Chondrocyte (in vitro differentiated cells): ENCODE measurements around the gene ZBTB12. TPM values are rescaled to one million over a fixed set of nuclear protein-coding genes. Genes with fewer than 3 reads are reported as not detected.

Experiments used
- DNase-seq: peaks from one replicate; pipeline ENCODE4 v3.0.0; 2021; ENCODE audit warnings: mixed read lengths, low spot score
- H3K27ac Mint-ChIP-seq: one replicate; pipeline ENCODE4 v1.8.0; 2021; ENCODE audit warnings: mild to moderate bottlenecking, moderate library complexity, mixed read lengths; ENCODE audit not compliant: unreplicated experiment
- H3K27me3 Mint-ChIP-seq: 2 replicates; pipeline ENCODE4 v1.8.0; 2021; ENCODE audit warnings: low read depth, mixed read lengths
- H3K36me3 Mint-ChIP-seq: 2 replicates; pipeline ENCODE4 v1.8.0; 2021; ENCODE audit warnings: low read depth, mixed read lengths
- H3K4me1 Mint-ChIP-seq: 2 replicates; pipeline ENCODE4 v1.8.0; 2021; ENCODE audit warnings: low read depth, mild to moderate bottlenecking, mixed read lengths
- H3K4me3 Mint-ChIP-seq: one replicate; pipeline ENCODE4 v1.8.0; 2021; ENCODE audit warnings: mild to moderate bottlenecking, moderate library complexity, mixed read lengths; ENCODE audit not compliant: unreplicated experiment
- H3K9me3 Mint-ChIP-seq: 2 replicates; pipeline ENCODE4 v1.8.0; 2021; ENCODE audit warnings: low read depth, mixed read lengths
- total RNA-seq: library from RNA; stranded (reverse); gene quantifications from 3 replicates; pipeline ENCODE4 v1.2.1, GENCODE V29; 2021
- TF ChIP-seq, protein P1 (sequence below): fragments of 200-600 bp; sonication (generic); IDR thresholded peaks from 2 replicates; pipeline ENCODE4 v1.5.0; 2021; ENCODE audit warnings: antibody characterized with exemption, mild to moderate bottlenecking, moderate library complexity

Gene ZBTB12
- total RNA-seq, 1 donor from 2014 or later = 6.7 TPM

DNA sequence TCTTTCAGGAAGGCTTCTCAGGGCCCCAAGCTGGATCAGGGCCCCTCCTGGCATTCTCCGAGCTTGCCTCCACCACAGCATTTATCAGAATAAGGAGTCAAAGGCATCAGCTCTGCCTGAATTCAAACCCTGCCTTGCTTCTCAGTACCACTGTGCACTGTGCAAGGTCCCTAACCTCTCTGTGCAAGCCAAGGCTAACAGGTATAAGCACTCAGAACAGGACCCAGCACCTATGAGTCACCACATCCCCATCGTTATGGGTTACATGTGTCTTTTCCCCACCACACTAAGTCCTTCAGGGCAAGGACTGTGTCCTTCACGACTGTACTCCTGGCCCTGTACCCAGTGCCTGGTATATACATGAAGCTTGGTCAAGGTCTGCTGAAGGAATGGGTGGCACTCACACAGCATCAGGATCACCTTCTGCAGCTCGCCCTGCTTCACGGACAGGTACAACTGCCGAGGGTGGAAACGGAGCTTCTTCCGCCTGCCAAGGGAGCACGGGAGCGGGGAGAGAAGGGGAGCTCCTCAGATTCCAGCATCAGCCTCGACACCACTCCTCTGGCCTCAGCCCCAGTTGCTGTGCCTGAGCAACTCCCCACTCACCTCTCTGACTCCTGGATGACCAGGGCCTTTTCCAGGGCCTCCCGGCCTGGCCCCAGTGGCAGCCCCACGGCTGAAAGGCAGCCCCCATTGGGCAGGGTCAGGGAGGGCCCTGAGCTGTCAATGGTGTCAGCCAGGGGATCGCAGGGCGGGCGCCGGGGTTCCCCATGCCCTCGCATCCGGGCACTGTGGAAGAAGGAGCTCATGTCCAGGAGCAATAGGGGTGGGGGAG, 14.5 kb downstream of the ZBTB12 start:
- Mint-ChIP-seq H3K9me3 (no peaks in the 10 kb centered on the region), H3K4me3 (no peak overlapping the region), H3K27ac (no peak overlapping the region), H3K36me3 (peaks cover 27% of the 10 kb centered on the region), H3K4me1 (no peaks in the 10 kb centered on the region), H3K27me3 (no peaks in the 10 kb centered on the region)
- TF ChIP-seq, protein P1, sequence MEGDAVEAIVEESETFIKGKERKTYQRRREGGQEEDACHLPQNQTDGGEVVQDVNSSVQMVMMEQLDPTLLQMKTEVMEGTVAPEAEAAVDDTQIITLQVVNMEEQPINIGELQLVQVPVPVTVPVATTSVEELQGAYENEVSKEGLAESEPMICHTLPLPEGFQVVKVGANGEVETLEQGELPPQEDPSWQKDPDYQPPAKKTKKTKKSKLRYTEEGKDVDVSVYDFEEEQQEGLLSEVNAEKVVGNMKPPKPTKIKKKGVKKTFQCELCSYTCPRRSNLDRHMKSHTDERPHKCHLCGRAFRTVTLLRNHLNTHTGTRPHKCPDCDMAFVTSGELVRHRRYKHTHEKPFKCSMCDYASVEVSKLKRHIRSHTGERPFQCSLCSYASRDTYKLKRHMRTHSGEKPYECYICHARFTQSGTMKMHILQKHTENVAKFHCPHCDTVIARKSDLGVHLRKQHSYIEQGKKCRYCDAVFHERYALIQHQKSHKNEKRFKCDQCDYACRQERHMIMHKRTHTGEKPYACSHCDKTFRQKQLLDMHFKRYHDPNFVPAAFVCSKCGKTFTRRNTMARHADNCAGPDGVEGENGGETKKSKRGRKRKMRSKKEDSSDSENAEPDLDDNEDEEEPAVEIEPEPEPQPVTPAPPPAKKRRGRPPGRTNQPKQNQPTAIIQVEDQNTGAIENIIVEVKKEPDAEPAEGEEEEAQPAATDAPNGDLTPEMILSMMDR = no peak
- DNase-seq = no peak

DNA sequence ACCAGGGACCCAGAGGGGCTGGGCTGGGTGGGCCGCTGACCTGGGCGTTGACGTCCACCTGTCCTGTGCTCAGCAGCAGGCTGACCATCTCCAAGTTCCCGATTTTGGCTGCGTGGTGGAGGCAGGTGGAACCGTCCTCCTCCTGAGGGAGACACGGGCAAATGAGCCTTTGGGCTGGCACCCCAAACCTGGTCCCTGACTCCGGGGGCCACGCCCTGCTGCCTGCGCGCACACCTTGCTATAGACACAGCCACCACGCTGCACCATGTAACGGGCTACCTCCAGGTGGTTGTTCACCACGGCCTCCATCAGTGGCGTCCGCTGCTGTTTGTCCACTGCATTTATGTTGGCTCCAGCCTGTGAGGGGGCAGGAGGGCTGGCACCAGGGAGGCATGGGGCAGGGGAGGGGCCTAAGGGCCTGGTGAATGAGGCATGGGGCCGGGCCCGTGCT, 15.3 kb downstream of the ZBTB12 start:
- no peak overlapping the region for H3K27ac Mint-ChIP-seq
- DNase-seq = no peak
- H3K36me3 Mint-ChIP-seq = peaks cover 27% of the 10 kb centered on the region
- no peaks in the 10 kb centered on the region for H3K27me3 Mint-ChIP-seq
- H3K4me1 Mint-ChIP-seq = no peaks in the 10 kb centered on the region
- TF ChIP-seq, protein P1 = no peak
- no peaks in the 10 kb centered on the region for H3K9me3 Mint-ChIP-seq
- H3K4me3 Mint-ChIP-seq = no peak overlapping the region

DNA sequence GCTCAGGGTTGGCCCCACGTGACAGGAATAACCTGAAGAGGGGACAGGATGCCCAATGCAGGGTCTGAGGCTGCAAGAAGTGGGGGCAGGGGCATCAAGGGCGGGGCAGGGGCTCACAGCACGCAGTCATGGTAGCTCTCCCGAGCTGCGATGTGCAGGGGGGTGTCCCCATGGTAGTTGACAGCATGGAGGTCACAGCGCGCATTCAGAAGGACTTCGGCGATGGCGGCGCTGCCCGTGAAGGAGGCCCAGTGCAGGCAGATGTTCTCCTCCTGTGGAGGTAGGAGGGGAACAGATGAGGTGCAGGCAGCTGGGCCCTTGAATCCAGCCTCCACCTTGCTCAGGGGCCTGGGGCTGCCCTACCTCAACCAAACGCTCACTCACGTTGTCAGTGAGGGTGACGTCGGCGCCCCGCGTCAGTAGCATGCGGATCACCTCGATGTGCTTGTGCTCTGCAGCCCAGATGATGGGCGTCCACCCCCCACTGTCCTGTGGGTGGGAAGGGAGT, 17.3 kb downstream of the ZBTB12 start:
- TF ChIP-seq, protein P1 = no peak
- Mint-ChIP-seq H3K4me1 (no peaks in the 10 kb centered on the region), H3K36me3 (peaks cover 36% of the 10 kb centered on the region), H3K9me3 (no peaks in the 10 kb centered on the region), H3K27me3 (no peaks in the 10 kb centered on the region), H3K4me3 (no peak overlapping the region), H3K27ac (no peak overlapping the region)
- DNase-seq = no peak

DNA sequence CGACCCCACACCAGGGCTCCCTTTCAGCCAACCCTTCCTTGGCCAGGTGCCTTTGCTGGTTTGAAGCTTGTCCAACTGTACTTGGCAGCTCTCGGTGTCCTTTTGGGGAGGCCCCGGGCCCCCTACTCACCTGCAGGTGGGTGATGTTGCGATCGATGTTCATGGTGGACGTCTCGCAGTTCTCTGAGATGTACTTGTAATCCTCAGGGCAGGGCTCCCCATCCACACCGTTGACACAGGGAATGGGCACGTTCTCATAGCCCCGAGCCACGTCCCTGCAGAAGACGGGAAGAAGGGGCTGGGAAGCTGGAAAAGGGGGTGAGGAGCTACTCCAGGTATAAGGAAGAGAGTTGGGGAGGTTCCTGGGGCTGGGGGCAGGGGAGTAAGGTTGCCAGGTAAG, 18.2 kb downstream of the ZBTB12 start:
- DNase-seq = no peak
- H3K27me3 Mint-ChIP-seq = no peaks in the 10 kb centered on the region
- H3K27ac Mint-ChIP-seq = no peak overlapping the region
- TF ChIP-seq, protein P1 = no peak
- no peaks in the 10 kb centered on the region for H3K4me1 Mint-ChIP-seq
- H3K36me3 Mint-ChIP-seq = peaks cover 34% of the 10 kb centered on the region
- H3K4me3 Mint-ChIP-seq = no peak overlapping the region
- no peaks in the 10 kb centered on the region for H3K9me3 Mint-ChIP-seq

DNA sequence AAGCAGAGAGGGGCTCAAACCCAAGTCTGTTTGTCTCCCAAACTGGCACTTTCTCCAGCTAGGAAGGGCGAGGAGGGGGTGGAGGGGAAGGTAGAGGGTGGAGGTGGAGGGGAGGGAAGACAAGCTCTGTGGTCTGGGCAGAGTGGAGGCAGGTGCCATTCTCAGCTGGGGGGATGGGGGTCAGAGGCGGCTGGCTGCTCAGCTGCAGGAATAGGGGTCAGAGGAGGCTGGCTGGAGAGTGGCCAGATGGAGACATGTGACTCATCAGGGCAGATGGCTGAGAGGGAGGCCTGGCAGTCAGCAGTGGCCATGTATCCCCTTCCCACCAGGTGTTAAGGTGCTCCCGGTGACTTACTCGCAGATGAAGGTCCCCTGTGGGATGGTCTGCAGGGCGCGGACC, 19.5 kb downstream of the ZBTB12 start:
- Mint-ChIP-seq H3K4me1 (no peaks in the 10 kb centered on the region), H3K27me3 (no peaks in the 10 kb centered on the region), H3K36me3 (peaks cover 33% of the 10 kb centered on the region), H3K27ac (no peak overlapping the region), H3K9me3 (no peaks in the 10 kb centered on the region), H3K4me3 (no peak overlapping the region)
- DNase-seq = no peak
- TF ChIP-seq, protein P1 = no peak
